ENCODE data around the gene EPS8.

Gene EPS8

DNA sequence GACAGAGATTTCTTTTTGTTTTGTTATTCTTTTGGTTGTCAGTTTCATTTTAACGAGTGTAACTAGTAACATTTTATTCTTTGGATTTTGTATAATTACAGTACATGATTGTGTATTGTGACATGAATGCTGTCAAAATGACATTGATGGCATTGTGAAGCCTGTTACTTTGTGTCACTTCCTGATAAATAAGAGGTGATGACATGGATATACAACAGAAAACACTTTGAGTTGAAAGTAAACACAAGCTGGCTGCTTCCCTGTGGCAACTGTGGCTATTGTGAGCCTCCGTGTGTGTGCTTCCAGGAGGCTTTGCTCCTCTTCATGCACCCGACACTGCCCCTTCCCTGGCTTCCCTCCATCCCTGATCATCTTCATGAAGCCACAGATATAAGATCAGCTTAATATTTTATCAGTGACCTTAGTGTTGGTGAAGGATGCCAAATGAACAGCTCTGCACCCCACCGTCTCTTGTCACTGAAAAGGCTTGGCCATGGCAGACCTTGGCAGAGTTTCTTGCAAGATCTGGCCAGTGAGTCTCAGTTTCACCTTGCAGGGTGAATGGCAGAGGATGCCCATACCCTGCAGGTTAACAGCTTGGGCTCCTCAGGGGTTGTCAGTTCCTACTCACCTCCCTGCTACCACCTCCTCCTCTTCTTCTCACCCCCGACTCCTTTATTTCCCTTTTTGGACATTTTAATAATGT is 191.9 kb downstream of the EPS8 start:
- DNase-seq = no peak

DNA sequence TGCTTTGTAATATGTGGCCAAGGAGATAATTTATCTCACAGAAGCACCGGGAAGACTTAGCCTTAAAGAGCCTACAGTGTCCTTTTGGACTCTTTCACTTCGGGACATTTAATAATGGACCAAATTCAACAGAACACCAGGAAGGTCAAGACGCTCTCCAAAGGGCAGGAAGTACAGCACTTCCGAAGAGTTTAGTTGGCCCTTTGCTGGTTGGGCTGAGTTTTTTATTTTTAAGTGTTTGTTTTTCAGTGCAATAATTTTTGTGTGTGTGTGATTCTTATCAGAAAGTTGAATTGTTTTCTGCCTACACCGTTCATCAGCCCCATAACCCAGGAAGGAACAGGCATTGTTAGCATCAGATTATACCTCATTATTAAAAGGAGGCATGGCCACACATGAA is 193.0 kb downstream of the EPS8 start:
- DNase-seq = no peak

DNA sequence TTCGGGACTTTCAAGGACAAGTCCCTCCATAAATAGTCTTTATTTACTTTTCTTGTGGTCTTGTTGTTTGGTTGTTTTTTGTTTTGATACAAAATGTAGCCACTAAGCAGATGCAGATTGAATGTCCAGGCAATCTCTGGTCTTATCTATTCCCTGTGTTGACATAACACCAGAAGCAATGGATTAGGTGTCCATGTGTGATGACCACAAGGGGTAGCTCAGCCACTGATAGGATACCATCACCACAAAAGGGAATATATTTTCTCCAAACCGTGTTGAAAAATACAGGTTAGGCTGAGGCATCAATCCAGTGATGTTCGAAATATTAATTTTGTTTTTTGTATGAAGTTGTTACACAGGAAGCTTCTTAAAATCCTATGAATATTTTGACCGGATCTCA is 196.3 kb downstream of the EPS8 start:
- DNase-seq = peak; percentile 24

DNA sequence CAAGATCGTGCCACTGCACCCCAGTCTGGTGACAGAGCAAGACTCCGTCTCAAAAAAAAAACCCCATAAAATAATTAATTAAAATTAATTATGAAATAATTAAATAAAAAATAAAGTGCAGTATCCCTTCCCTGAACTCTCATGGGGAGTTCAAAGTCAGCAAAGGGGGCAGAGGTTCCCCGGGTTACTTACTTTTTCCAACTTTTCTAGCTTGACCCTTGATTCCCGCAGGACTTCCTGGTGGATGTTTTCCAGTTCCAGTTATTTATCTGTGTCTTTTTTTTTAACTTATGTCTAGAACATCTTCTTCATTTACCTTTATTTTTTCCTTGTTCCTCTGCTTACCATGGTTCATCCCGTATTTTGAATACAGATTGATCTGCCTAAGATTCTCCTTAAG is 197.4 kb downstream of the EPS8 start:
- DNase-seq = no peak

DNA sequence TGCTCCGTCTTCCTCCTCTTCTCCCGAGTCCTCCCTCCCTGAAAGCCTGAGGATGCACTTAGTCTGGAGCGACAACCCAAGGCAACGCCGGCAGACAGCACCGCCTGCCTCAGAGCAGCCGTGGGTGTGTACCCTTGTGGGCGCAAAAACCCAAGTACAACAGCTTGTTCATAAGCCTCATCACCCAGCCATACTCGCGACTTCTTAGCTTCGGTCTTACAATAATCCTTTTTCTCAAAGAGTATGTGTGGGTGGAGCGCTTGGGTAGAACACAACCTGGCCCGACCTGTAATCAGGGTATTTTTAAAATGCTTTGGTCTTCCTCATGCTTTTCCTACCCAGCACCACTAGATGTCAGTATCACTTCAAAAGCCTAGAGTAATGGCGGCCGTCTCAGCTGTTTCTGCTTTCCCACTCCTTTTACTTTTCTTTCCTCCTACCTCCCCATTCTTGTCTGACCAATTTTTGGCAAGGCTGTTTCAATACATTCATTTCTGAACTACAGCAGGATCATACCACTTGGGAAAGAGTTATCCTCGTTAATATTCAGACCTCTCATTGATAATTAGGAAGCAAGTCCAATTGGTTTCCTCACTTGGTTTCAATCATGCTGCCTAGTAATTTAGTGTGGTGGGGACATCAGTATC is 198.9 kb downstream of the EPS8 start:
- DNase-seq = peak; percentile 87

DNA sequence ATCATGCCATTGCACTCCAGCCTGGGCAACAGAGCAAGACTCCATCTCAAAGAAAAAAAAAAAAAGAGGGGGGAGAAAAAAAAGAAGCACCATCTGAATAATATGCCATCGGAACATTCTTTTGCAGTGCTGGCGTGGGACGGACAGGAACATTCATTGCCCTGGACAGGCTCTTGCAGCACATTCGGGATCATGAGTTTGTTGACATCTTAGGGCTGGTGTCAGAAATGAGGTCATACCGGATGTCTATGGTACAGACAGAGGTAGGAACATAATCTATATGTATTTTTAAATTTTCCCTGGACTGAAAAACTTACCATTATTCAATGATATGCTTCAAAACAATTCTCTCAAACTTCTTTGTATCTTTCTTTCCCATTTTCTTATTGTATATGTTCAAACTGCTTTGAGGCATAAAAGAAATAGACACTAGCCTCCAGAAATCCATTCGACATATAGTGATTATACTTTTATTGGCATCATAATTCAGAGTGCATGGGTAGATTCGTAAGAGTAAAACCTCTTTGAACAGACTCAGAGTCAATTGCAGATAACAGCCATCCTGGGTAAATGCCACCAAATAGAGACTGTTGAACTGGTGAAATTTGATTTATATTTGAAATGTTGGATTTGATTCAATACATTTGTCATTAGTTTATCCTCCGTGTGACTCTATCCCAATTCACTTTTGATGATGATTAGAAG is 199.7 kb downstream of the EPS8 start:
- DNase-seq = no peak

DNA sequence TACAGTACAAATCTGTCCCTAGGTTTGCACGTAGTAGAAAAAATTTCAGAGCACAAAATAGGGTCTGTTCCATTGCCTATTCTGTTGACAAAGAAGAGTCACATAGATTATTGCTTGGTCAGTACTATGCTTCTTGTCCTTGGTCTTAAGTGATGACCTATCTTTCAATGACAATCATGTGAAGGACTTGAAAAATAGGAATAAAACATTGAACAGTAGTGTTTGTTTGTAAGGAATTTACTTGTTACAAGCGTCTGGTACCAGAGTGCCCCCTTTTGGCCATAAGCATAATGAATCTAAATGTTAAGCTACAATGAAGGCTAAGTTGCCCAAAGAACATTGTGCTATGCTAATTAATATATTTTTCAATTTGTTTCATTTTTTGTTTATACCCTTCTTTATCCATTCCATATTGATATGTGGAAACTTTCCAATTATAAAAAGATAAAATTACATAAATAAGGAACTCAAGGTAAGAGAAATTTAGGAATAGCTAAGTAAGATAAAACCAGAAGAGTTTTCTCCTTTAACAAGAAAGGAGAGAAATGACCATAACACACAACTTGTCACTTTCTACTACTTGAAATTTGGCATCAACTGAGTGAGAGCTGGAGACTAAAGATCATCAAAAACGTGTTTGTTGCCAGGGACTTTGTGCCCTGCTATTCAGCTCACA is 204.7 kb downstream of the EPS8 start:
- DNase-seq = peak; percentile 77

DNA sequence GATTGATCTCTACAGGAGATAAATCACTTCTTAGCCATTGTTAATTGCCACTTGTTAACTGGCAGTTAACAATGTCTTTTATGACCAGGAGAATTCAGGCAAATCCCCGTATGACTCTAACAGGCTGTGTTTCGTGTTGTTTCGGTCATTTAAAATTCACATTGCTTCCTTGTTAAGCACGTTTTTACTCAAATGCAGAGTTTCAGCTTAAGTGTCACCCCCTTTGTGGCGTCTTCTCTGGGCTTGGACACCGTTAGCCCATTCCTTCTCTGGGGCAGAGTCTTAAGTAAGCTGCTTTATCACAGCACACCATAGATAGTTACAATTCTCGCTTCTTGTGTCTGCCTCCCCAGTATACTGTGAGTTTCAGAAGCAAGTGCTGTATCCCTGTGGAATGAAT is 205.4 kb downstream of the EPS8 start:
- DNase-seq = no peak

DNA sequence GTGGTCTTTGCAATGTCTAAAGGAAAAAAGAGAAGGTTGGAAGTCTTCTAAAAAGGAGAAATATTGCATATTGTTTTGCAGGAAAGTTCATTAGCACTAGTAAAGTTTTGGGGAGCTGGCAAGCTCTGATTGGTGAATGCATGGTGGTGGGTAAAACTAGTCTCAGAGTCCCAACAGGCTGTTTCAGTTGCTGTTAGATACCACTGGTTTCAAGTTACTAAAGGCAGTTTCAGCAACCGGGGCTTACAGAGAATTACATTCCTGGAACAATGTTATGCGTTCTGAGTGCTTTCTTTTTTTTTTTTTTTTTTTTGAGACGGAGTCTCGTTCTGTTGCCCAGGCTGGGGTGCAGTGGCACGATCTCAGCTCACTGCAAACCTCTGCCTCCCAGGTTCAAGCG is 208.2 kb downstream of the EPS8 start:
- no peak for DNase-seq

DNA sequence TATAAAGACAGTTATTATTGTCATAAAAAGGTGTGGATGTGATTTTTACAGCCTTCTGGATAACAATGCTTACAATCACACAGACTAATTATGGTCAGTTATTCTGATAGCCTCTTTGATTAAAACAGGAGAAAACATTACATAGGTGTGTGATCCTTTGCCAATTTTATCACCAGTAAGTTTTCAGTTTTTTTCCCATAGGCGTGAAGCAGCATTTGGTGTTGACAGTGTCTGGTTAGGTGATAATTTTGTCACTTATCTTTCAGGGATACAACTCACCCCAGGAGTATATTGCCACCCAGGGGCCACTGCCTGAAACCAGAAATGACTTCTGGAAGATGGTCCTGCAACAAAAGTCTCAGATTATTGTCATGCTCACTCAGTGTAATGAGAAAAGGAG is 208.8 kb downstream of the EPS8 start:
- DNase-seq = peak; percentile 40

DNA sequence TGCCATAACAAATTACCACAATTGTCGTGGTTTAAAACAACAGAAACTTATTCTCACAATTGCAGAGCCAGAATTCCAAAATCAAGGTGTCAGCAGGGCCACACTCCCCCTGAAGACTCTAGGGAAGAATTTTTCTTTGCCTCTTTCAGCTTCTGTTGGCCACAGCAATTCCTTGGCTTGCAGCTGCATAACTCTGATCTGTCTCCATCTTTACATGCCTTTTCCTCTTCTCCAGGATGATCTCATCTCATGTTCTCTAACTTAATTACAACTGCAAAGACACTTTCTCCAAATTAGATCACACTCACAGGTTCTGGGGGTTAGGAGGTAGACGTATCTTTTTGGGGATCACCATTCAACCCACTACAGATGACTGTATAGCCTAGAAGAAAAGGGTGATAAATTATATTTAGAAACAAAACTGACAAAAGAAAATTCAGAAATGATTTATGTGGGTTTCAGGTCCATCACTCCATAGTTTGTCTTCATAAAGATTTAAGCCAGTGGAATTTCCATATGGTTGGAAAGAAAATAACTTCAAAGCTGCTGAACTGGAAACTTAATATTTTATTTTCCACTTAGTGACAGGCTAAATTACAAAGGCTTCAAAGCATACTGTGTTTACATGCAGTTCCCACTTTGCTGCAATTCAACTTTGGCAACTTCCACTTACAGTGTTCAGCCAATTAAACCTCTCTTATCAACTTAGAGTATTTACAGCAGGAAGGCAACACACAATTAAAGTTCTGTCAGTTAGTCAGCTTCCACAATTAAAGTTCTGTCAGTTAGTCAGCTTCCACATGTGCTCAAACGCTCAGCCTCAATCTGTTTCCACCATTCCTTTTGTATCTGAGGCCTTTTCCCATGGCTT is 213.3 kb downstream of the EPS8 start:
- DNase-seq = no peak

DNA sequence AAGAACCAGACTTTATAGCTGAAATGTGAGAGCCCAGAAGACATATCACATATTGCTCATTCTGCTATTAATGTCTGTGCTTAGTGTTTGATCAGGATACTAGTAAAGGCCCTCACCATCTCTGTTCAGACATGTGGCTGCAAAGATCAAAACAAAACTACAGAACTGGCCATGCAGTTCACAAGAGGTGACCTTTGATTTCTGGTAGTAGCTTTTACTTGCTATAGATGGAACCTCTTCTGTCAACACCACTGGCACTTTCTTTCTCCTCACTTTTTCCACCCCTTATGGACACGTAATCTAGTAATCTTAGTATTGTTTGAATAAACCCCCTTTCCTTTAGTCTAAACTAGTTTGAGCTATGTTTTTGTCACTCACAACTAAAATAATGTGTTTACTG is 214.8 kb downstream of the EPS8 start:
- no peak for DNase-seq
